T47D (cell line): Measurements from ENCODE around the gene LYZL1.
"Not testable (repeated sequence)": the region's sequence is repeated elsewhere in the genome, so short reads cannot be mapped to it uniquely, and the experiment has no call there.

Experiments used
- DNase-seq, 2 experiments: peaks; one replicate each; pipeline versions ENCODE4 v3.0.0 to v3.0.0-alpha.2; 2011 to 2012; ENCODE audit warnings: low read depth in 1 of 2, low spot score in 1 of 2
- JUND ChIP-seq: IDR thresholded peaks from 2 replicates; pipeline ENCODE4 v1.6.1; 2012; ENCODE audit warnings: low read depth
- in situ Hi-C: cut with HindIII; loops from 2 replicates; pipeline ENCODE4 v1.10.0; 2016; ENCODE audit warnings: low sequenced_read_pairs, low pct_unique_long_range_greater_than_20kb

Gene LYZL1

GRCh38 chr10:29329420-29329819 is 40.5 kb downstream of the LYZL1 start:
- in situ Hi-C loops: no loop called here
- no peak for TF ChIP-seq JUND

GRCh38 chr10:29332061-29332760 is 43.3 kb downstream of the LYZL1 start:
- in situ Hi-C loops: no loop called here
- no peak for TF ChIP-seq JUND
- DNase-seq: no peak

More at GRCh38 chr10:29329420-29329819, 40.5 kb downstream of the LYZL1 start:
- no peak for DNase-seq

GRCh38 chr10:29332761-29333148 is 43.9 kb downstream of the LYZL1 start:
- no peak for DNase-seq
- in situ Hi-C loops: no loop called here
- no peak for TF ChIP-seq JUND

GRCh38 chr10:29337526-29337925 is 48.7 kb downstream of the LYZL1 start:
- in situ Hi-C loops, DNase-seq: not testable (repeated sequence)

- no peak for DNase-seq
- in situ Hi-C loops: no loop called here
- TF ChIP-seq JUND: no peak
These were observed 54.8 kb downstream of the LYZL1 start for GRCh38 chr10:29343607-29344038.

GRCh38 chr10:29344073-29344820 is 55.4 kb downstream of the LYZL1 start:
- in situ Hi-C loops: no loop called here
- no peak for TF ChIP-seq JUND
- no peak for DNase-seq

- in situ Hi-C loops: no loop called here
- no peak for TF ChIP-seq JUND
- DNase-seq: no peak
These were observed 56.5 kb downstream of the LYZL1 start for GRCh38 chr10:29345144-29345909.

- TF ChIP-seq JUND: no peak
- in situ Hi-C loops: no loop called here
- DNase-seq: no peak
These were observed 57.0 kb downstream of the LYZL1 start for GRCh38 chr10:29345910-29346209.

- DNase-seq: no peak
- in situ Hi-C loops: no loop called here
- TF ChIP-seq JUND: no peak
These were observed 57.6 kb downstream of the LYZL1 start for GRCh38 chr10:29346296-29347001.

- no peak for DNase-seq
- TF ChIP-seq JUND: no peak
- in situ Hi-C loops: no loop called here
These were observed 60.0 kb downstream of the LYZL1 start for GRCh38 chr10:29348836-29349235.

- TF ChIP-seq JUND: no peak
- no peak for DNase-seq
- in situ Hi-C loops: no loop called here
These were observed 64.4 kb downstream of the LYZL1 start for GRCh38 chr10:29353305-29353704.

GRCh38 chr10:29353887-29354561 is 65.2 kb downstream of the LYZL1 start:
- no peak for TF ChIP-seq JUND
- no peak for DNase-seq
- in situ Hi-C loops: no loop called here
